H1 (cell line): ENCODE data around the gene ANKRD36. TPM values are rescaled to one million over a fixed set of nuclear protein-coding genes. Genes with fewer than 3 reads are reported as not detected.
"Not testable (repeated sequence)": the region's sequence is repeated elsewhere in the genome, so short reads cannot be mapped to it uniquely, and the experiment has no call there.

Source experiments
- CTCF ChIA-PET: fragments of 300-600 bp; sonication (Branson Sonifier 250); formaldehyde crosslinking; loops from one replicate; lab custom pipeline; 2021; ENCODE audit not compliant: partially characterized antibody; lab: Charles Lee
- POLR2A ChIA-PET: fragments of 300-600 bp; sonication (Branson Sonifier 250); formaldehyde crosslinking; loops from one replicate; lab custom pipeline; 2021; ENCODE audit warnings: inconsistent platforms; ENCODE audit not compliant: partially characterized antibody; lab: Charles Lee
- DNase-seq, 2 experiments: peaks; one replicate each; pipeline versions ENCODE4 v3.0.0 to v3.0.0-alpha.2; 2010 to 2022; ENCODE audit warnings: low spot score in 2 of 2, low read depth in 1 of 2, mixed read lengths in 1 of 2
- FAIRE-seq: peaks from 2 replicates; lab custom pipeline; 2011; peaks lifted over from hg19 to GRCh38; lab: Jason Lieb, UNC
- H2AFZ ChIP-seq: 2 replicates; pipeline ENCODE4 v1.8.1; 2012; ENCODE audit warnings: low read length, inconsistent platforms
- H2AK5ac ChIP-seq: 2 replicates; pipeline ENCODE4 v1.6.1; 2013; ENCODE audit warnings: low read depth, low read length
- H2BK120ac ChIP-seq: replicated peaks from 2 replicates; pipeline ENCODE3; 2013; ENCODE audit warnings: low read depth, low read length, inconsistent platforms
- H2BK12ac ChIP-seq: 2 replicates; pipeline ENCODE4 v1.6.1; 2013; ENCODE audit warnings: low read depth, low read length
- H2BK15ac ChIP-seq: 2 replicates; pipeline ENCODE4 v1.6.1; 2013; ENCODE audit warnings: low read length
- H2BK20ac ChIP-seq: 2 replicates; pipeline ENCODE4 v1.6.1; 2013; ENCODE audit warnings: low read length
- H2BK5ac ChIP-seq: 2 replicates; pipeline ENCODE4 v1.6.1; 2013; ENCODE audit warnings: low read depth, low read length
- H3K14ac ChIP-seq: 2 replicates; pipeline ENCODE4 v1.6.1; 2013; ENCODE audit warnings: inconsistent platforms; ENCODE audit not compliant: insufficient read length
- H3K18ac ChIP-seq: 2 replicates; pipeline ENCODE4 v1.6.1; 2013; ENCODE audit warnings: low read length; ENCODE audit errors: extremely low read depth
- H3K23ac ChIP-seq: 2 replicates; pipeline ENCODE4 v1.6.1; 2013; ENCODE audit warnings: inconsistent platforms; ENCODE audit not compliant: insufficient read length
- H3K23me2 ChIP-seq: 2 replicates; pipeline ENCODE4 v1.6.1; 2013; ENCODE audit warnings: low read depth, low read length
- H3K27ac ChIP-seq: 2 replicates; pipeline ENCODE4 v1.6.1; 2011; ENCODE audit warnings: low read depth, low read length, inconsistent platforms
- H3K27me3 ChIP-seq, 4 experiments: replicated peaks in 1 of 4; 1 replicate in 1 of 4; 2 replicates in 3 of 4; pipeline versions ENCODE4 v1.6.1 to v1.8.1; 2011 to 2013; ENCODE audit warnings: low read length in 3 of 4, mild to moderate bottlenecking in 3 of 4, inconsistent platforms in 2 of 4, mixed read lengths in 2 of 4, moderate library complexity in 1 of 4; ENCODE audit not compliant: control insufficient read depth in 3 of 4, insufficient read depth in 3 of 4; ENCODE audit errors: extremely low read depth in 1 of 4
- H3K36me3 ChIP-seq, 4 experiments: 2 replicates each; pipeline versions ENCODE4 v1.6.1 to v1.8.1; 2011 to 2013; ENCODE audit warnings: mild to moderate bottlenecking in 4 of 4, low read length in 3 of 4, moderate library complexity in 2 of 4, control low read depth in 1 of 4, inconsistent platforms in 1 of 4; ENCODE audit not compliant: insufficient read depth in 4 of 4, control insufficient read depth in 2 of 4
- H3K4ac ChIP-seq: replicated peaks from 2 replicates; pipeline ENCODE3; 2013; ENCODE audit warnings: low read length, low read depth, mixed read lengths, inconsistent platforms; ENCODE audit not compliant: insufficient read length
- H3K4me1 ChIP-seq, 4 experiments: replicated peaks in 1 of 4; 1 replicate in 1 of 4; 2 replicates in 3 of 4; pipeline versions ENCODE4 v1.6.1 to v1.8.1; 2011 to 2013; ENCODE audit warnings: low read length in 3 of 4, inconsistent platforms in 2 of 4, mixed read lengths in 1 of 4; ENCODE audit not compliant: insufficient read depth in 4 of 4, control insufficient read depth in 3 of 4
- H3K4me2 ChIP-seq, 2 experiments: 2 replicates each; pipeline versions ENCODE4 v1.6.1 to v1.8.1; 2011 to 2013; ENCODE audit warnings: low read depth in 2 of 2, low read length in 2 of 2, control low read depth in 1 of 2, inconsistent platforms in 1 of 2, mild to moderate bottlenecking in 1 of 2; ENCODE audit not compliant: insufficient read depth in 1 of 2
- H3K4me3 ChIP-seq, 4 experiments: fragments of 200-600, 300-600 bp in 1 of 4; sonication (generic), shearing (Covaris generic), sonication (Bioruptor Twin) in 1 of 4; 2 replicates each; pipeline versions ENCODE4 v1.5.1 to v1.8.1; 2011 to 2016; ENCODE audit warnings: low read length in 4 of 4, low read depth in 3 of 4, control low read depth in 2 of 4, inconsistent platforms in 2 of 4, mild to moderate bottlenecking in 2 of 4, mixed read lengths in 1 of 4, moderate library complexity in 1 of 4; ENCODE audit not compliant: insufficient read depth in 2 of 4; ENCODE audit errors: extremely low read depth in 1 of 4
- H3K56ac ChIP-seq: replicated peaks from 2 replicates; pipeline ENCODE3; 2013; ENCODE audit warnings: low read depth, mild to moderate bottlenecking, mixed read lengths, low read length, inconsistent platforms; ENCODE audit not compliant: insufficient read length
- H3K79me1 ChIP-seq: 2 replicates; pipeline ENCODE4 v1.6.1; 2013; ENCODE audit warnings: low read depth, low read length, control low read depth
- H3K79me2 ChIP-seq, 2 experiments: 2 replicates each; pipeline versions ENCODE4 v1.6.1 to v1.8.1; 2012 to 2013; ENCODE audit warnings: low read length in 2 of 2, mild to moderate bottlenecking in 2 of 2, inconsistent platforms in 1 of 2; ENCODE audit not compliant: insufficient read depth in 2 of 2, control insufficient read depth in 1 of 2
- H3K9ac ChIP-seq, 4 experiments: replicated peaks in 1 of 4; 1 replicate in 1 of 4; 2 replicates in 3 of 4; pipeline versions ENCODE4 v1.6.1 to v1.8.1; 2011 to 2013; ENCODE audit warnings: low read depth in 3 of 4, low read length in 3 of 4, control low read depth in 2 of 4, mild to moderate bottlenecking in 2 of 4, moderate library complexity in 2 of 4, inconsistent platforms in 1 of 4; ENCODE audit errors: extremely low read depth in 1 of 4
- H3K9me3 ChIP-seq, 2 experiments: 2 replicates each; pipeline versions ENCODE4 v1.6.1 to v1.8.1; 2012 to 2013; ENCODE audit warnings: mild to moderate bottlenecking in 2 of 2, moderate library complexity in 2 of 2, control low read depth in 1 of 2, inconsistent platforms in 1 of 2, low read depth in 1 of 2, low read length in 1 of 2, mixed read lengths in 1 of 2; ENCODE audit not compliant: insufficient read depth in 2 of 2
- H4K20me1 ChIP-seq, 2 experiments: replicated peaks in 1 of 2; 2 replicates each; pipeline versions ENCODE3 to v1.8.1; 2011 to 2013; ENCODE audit warnings: inconsistent platforms in 2 of 2, low read length in 2 of 2, mild to moderate bottlenecking in 1 of 2; ENCODE audit not compliant: insufficient read depth in 2 of 2, control insufficient read depth in 1 of 2
- H4K5ac ChIP-seq: 2 replicates; pipeline ENCODE4 v1.6.1; 2013; ENCODE audit warnings: low read length, low read depth, mixed read lengths, inconsistent platforms; ENCODE audit not compliant: insufficient read length
- H4K8ac ChIP-seq: 2 replicates; pipeline ENCODE4 v1.8.0; 2013; ENCODE audit warnings: mild to moderate bottlenecking, moderate library complexity, low read length, inconsistent platforms; ENCODE audit not compliant: insufficient read depth; ENCODE audit errors: extremely low read depth
- H4K91ac ChIP-seq: replicated peaks from 2 replicates; pipeline ENCODE3; 2013; ENCODE audit warnings: low read length, mixed read lengths, inconsistent platforms; ENCODE audit not compliant: insufficient read length
- CTCF ChIP-seq, 3 experiments: IDR thresholded peaks; 1 replicate in 2 of 3; 2 replicates in 1 of 3; pipeline versions ENCODE4 v1.5.1 to v1.6.1; 2011; ENCODE audit warnings: low read length in 3 of 3, mild to moderate bottlenecking in 3 of 3, inconsistent platforms in 2 of 3, low read depth in 1 of 3, moderate library complexity in 1 of 3; ENCODE audit not compliant: insufficient read depth in 1 of 3; ENCODE audit errors: control extremely low read depth in 1 of 3
- E2F6 ChIP-seq: IDR thresholded peaks from 2 replicates; pipeline ENCODE4 v1.6.1; 2012; ENCODE audit warnings: inconsistent platforms
- KDM4A ChIP-seq: IDR thresholded peaks from one replicate; pipeline ENCODE4 v1.7.1; 2012; ENCODE audit warnings: low read depth, mild to moderate bottlenecking, moderate library complexity, low read length, inconsistent platforms; ENCODE audit not compliant: severe bottlenecking
- PHF8 ChIP-seq: fragments of 200-600 bp; sonication (generic); conservative IDR thresholded peaks from 2 replicates; pipeline ENCODE4 v1.7.1; 2012; ENCODE audit warnings: low read depth, mild to moderate bottlenecking, inconsistent platforms, low read length, moderate library complexity
- RBBP5 ChIP-seq: IDR thresholded peaks from 2 replicates; pipeline ENCODE4 v1.7.1; 2012; ENCODE audit warnings: low read depth, mild to moderate bottlenecking, inconsistent platforms, low read length, moderate library complexity, borderline replicate concordance
- WGBS, 2 experiments: shearing (Covaris generic) in 1 of 2; methylation state at CpG; one replicate each; pipeline versions ENCODE4 v1.1.6 to v1.1.7; 2013 to 2015; ENCODE audit warnings: low lambda C conversion rate in 2 of 2, mixed read lengths in 2 of 2, inconsistent platforms in 1 of 2, low coverage in 1 of 2, missing lambda C conversion rate in 1 of 2; ENCODE audit not compliant: insufficient replicate concordance in 2 of 2, insufficient coverage in 1 of 2, insufficient read length in 1 of 2; ENCODE audit errors: extremely low coverage in 1 of 2, missing lambda C conversion rate in 1 of 2; 5-methylcytosine and 5-hydroxymethylcytosine counted together
- long read RNA-seq, 2 experiments: library from RNA in 1 of 2; library from capped mRNA in 1 of 2; stranded (forward); transcript quantifications; one replicate each; pipeline ENCODE4 v2.0.0, GENCODE V29; 2021; ENCODE audit warnings: inconsistent platforms in 1 of 2
- polyA minus RNA-seq, 3 experiments: library from RNA; depleted of rRNA, polyadenylated mRNA; stranded (reverse); fragments of >200 nt; gene quantifications; 1 replicate in 2 of 3; 2 replicates in 1 of 3; pipeline ENCODE4 v1.2.3, GENCODE V29; 2011
- polyA plus RNA-seq, 7 experiments: library from polyadenylated mRNA; depleted of rRNA in 3 of 7; stranded (reverse) in 5 of 7; unstranded in 2 of 7; fragments of >200 nt in 5 of 7; fragments of 200-250 nt in 2 of 7; gene quantifications; 1 replicate in 5 of 7; 2 replicates in 1 of 7; 4 replicates in 1 of 7; pipeline versions ENCODE4 v1.2.1 to v1.2.3, GENCODE V29; 2011 to 2013; ENCODE audit warnings: missing spikeins in 2 of 7, mixed read lengths in 2 of 7
- total RNA-seq: library from RNA; stranded (reverse); fragmentation: NEBNext Ultra II Directional; extraction: Animal tissue kit (Norgen Biotek cat#: 25700); gene quantifications from 2 replicates; pipeline ENCODE4 v1.2.1, GENCODE V29; 2021

Gene ANKRD36
- total RNA-seq (10.7 and 12.3 TPM in 2 replicates), polyA plus RNA-seq (2011; rRNA removed) (2.7 and 3.5 TPM in 2 replicates), polyA minus RNA-seq (2011; rRNA and poly(A)+ RNA removed) (33.8 and 48.5 TPM in 2 replicates)
- 2.5 TPM for polyA plus RNA-seq (2011; cell fraction: cytosol; rRNA removed)
- polyA plus RNA-seq (2011; cell fraction: nucleus; rRNA removed): 15.7 TPM
- 3.3 to 4.2 TPM (median 3.7 TPM) in 4 replicates for polyA plus RNA-seq (2012, experiment 1 of 2)
- 0.94 TPM for polyA plus RNA-seq (2012, experiment 2 of 2)
- 5.4 TPM for polyA plus RNA-seq (2013, experiment 1 of 2)
- polyA plus RNA-seq (2013, experiment 2 of 2): 3.6 TPM
- polyA minus RNA-seq (2011; cell fraction: cytosol; rRNA and poly(A)+ RNA removed): 7.2 TPM
- 132 TPM for polyA minus RNA-seq (2011; cell fraction: nucleus; rRNA and poly(A)+ RNA removed)
- long read RNA-seq, experiment 1, partial matches to known transcripts: 0 of 2 reads
- long read RNA-seq, experiment 1, other reads (novel, unspliced or antisense): 0 of 2 reads
- long read RNA-seq, experiment 2, partial matches to known transcripts: 0 of 5 reads
- long read RNA-seq, experiment 2, other reads (novel, unspliced or antisense): 4 of 5 reads

GRCh38 chr2:97113050-97113881 lies at the start of gene ANKRD36:
ANKRD36 (plus strand) TSS chr2:97113153; CDS start chr2:97113740, 587 bp downstream.
- H2BK15ac ChIP-seq, H3K9me3 ChIP-seq, H3K56ac ChIP-seq, H4K20me1 ChIP-seq, H3K23me2 ChIP-seq, H3K27ac ChIP-seq, H3K4me1 ChIP-seq, H3K14ac ChIP-seq, H4K91ac ChIP-seq, H3K4ac ChIP-seq, H3K79me1 ChIP-seq, H2BK20ac ChIP-seq, H2AK5ac ChIP-seq, H3K23ac ChIP-seq, FAIRE-seq, H3K27me3 ChIP-seq, H2BK12ac ChIP-seq, POLR2A ChIA-PET, H3K36me3 ChIP-seq, H2BK5ac ChIP-seq, H3K79me2 ChIP-seq, H2BK120ac ChIP-seq: not testable (repeated sequence)
- H3K18ac ChIP-seq: peak within 1 kb of the TSS; percentile 78; the same call in 1 of the 2 replicates
- H3K4me2 ChIP-seq: peak within 1 kb of the TSS; percentile 33 to 100
- peak within 1 kb of the TSS; percentile 98 for H2AFZ ChIP-seq
- peak within 1 kb of the TSS; percentile 53 to 87 (median 61) for H3K4me3 ChIP-seq
- CTCF ChIA-PET: interaction anchor here (0.6 to 2.5 kb wide), 16 partner anchors 15 to 564 kb away, joined by 3 to 13 read pairs (median 4); partner anchors contain the start of gene ANKRD39
- peak within 1 kb of the TSS; percentile 43 for H4K5ac ChIP-seq
- peak; percentile 38 to 83 for DNase-seq
- WGBS, 2 experiments: 3% methylated on average over 22 of the region's 74 CpGs; no CpG with 5 or more reads in 1 of the 2 experiments
- H4K8ac ChIP-seq: peak within 1 kb of the TSS; percentile 51; the same call in 1 of the 2 replicates
- peak within 1 kb of the TSS; percentile 8 to 61 (median 34); a peak in 5 of 7 replicates for H3K9ac ChIP-seq
- 0 out of 2 replicates have a peak, but pooled peaks have one; percentile 37 for TF ChIP-seq RBBP5
- peak; percentile 88 for TF ChIP-seq KDM4A
- TF ChIP-seq PHF8: peak; percentile 33; the same call in 1 of the 2 replicates
- peak; percentile 43 to 63 (median 58) for TF ChIP-seq CTCF (IDR thresholded peaks at IDR 0.05; ENCODE audit: control extremely low read depth in 1 of 3, insufficient read depth in 1 of 3, low read depth in 1 of 3, low read length in 3 of 3)
- peak; percentile 53 for TF ChIP-seq E2F6
